Measurements from ENCODE around the gene PDK1.

- TF ChIP-seq CTCF (conservative IDR thresholded peaks at IDR 0.05; ENCODE audit: low read depth, low read length) (no peak), EZH2 (IDR thresholded peaks at IDR 0.05; ENCODE audit: borderline replicate concordance, low read depth, low read length, poor library complexity, severe bottlenecking) (no peak)
These were observed 15.4 kb downstream of the PDK1 start for GRCh38 chr2:172571245-172571644.

Measured in A673 (cell line).